ENCODE data around the gene CHST1. TPM values are rescaled to one million over a fixed set of nuclear protein-coding genes. Genes with fewer than 3 reads are reported as not detected.

The CHST1 gene, protein sequence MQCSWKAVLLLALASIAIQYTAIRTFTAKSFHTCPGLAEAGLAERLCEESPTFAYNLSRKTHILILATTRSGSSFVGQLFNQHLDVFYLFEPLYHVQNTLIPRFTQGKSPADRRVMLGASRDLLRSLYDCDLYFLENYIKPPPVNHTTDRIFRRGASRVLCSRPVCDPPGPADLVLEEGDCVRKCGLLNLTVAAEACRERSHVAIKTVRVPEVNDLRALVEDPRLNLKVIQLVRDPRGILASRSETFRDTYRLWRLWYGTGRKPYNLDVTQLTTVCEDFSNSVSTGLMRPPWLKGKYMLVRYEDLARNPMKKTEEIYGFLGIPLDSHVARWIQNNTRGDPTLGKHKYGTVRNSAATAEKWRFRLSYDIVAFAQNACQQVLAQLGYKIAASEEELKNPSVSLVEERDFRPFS
- total RNA-seq = 15.3 TPM

DNA sequence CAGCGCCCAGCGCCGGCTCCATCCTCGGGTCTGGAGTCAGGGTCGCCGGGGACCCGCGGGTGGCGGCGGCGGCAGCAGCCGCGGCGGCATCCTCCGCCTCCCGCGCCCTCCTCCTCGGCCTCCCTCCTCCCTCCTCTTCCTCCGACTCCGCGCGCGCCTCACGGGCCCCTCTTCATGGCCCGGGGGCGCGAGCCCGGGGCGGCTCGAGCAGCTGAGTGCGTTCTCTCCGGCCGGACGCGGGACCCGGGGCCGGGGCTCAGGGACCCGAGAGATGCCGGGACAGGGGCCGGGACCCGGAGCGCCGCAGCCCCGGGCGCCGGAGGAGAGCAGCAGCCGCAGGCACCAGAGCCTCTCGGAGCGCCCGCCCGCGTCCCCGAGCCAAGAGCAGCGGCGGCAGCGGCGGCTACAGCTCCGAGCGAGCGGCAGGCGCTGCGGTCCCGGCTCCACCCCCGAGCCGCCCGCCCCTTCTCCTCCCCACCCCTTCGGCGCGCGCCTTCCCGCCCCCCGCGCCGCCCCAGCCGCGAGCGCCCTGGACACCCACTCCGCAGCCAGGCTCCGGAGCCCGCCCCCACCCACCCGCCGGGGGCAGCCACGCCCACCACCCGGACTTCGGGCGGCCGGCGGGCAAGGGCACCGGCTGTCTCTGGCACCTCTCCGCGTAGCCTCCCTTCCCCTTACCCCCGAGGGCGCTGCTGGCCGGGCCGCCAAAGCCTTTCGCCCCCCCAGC lies at the start of gene CHST1:
TSS of gene CHST1 (minus strand) at position 417 of the 727 bp plus-strand sequence. CDS start 14,699 bp downstream, outside the sequence.

Small RNAs within 50 kb of the gene (small RNA-seq; reads per million reads assigned to genes)
- not detected for gene MIR7154 (ENCODE audit: low replicate concordance)

Other genes with a start within 250 kb of the CHST1 start
- gene SLC35C1, start 139.5 kb upstream of the CHST1 start, total RNA-seq = 5.9 TPM
- gene CRY2, start 181.9 kb upstream of the CHST1 start, total RNA-seq = 63.5 TPM
- gene MAPK8IP1, start 220.0 kb upstream of the CHST1 start, total RNA-seq = 75.7 TPM
- 4.4 TPM for gene FREY1, start 241.6 kb upstream of the CHST1 start, total RNA-seq